TTC549 (cell line): ENCODE measurements around the gene RHEB.

Experiments used
- FAIRE-seq: peaks from 2 replicates; lab custom pipeline; 2012; peaks lifted over from hg19 to GRCh38; lab: Jason Lieb, UNC

RHEB gene

GRCh38 chr7:151470711-151471110, 49.0 kb downstream of the RHEB start:
- no peak for FAIRE-seq

- FAIRE-seq, result no peak
Observed at GRCh38 chr7:151469281-151469680, 50.4 kb downstream of the RHEB start.

- FAIRE-seq, result no peak
Observed at GRCh38 chr7:151468217-151469018, 51.3 kb downstream of the RHEB start.

- no peak for FAIRE-seq
Observed at GRCh38 chr7:151465169-151465568, 54.5 kb downstream of the RHEB start.

- FAIRE-seq, result no peak
Observed at GRCh38 chr7:151462306-151462779, 57.4 kb downstream of the RHEB start.

GRCh38 chr7:151461942-151462230, 57.8 kb downstream of the RHEB start:
- FAIRE-seq, result no peak

- FAIRE-seq, result no peak
Observed at GRCh38 chr7:151461096-151461941, 58.4 kb downstream of the RHEB start.

GRCh38 chr7:151460474-151460855, 59.2 kb downstream of the RHEB start:
- FAIRE-seq, result no peak

- FAIRE-seq, result no peak
Observed at GRCh38 chr7:151459726-151460473, 59.8 kb downstream of the RHEB start.

- no peak for FAIRE-seq
Observed at GRCh38 chr7:151457534-151457933, 62.2 kb downstream of the RHEB start.

GRCh38 chr7:151456782-151457181, 62.9 kb downstream of the RHEB start:
- FAIRE-seq, result no peak

GRCh38 chr7:151456276-151456675, 63.4 kb downstream of the RHEB start:
- no peak for FAIRE-seq

GRCh38 chr7:151455690-151456089, 64.0 kb downstream of the RHEB start:
- no peak for FAIRE-seq

GRCh38 chr7:151454932-151455530, 64.7 kb downstream of the RHEB start:
- no peak for FAIRE-seq

GRCh38 chr7:151454305-151454704, 65.4 kb downstream of the RHEB start:
- no peak for FAIRE-seq

GRCh38 chr7:151453326-151453791, 66.3 kb downstream of the RHEB start:
- FAIRE-seq, result no peak

- FAIRE-seq, result no peak
Observed at GRCh38 chr7:151452680-151453325, 66.9 kb downstream of the RHEB start.

GRCh38 chr7:151451626-151452571, 67.8 kb downstream of the RHEB start:
- no peak for FAIRE-seq

- no peak for FAIRE-seq
Observed at GRCh38 chr7:151451156-151451555, 68.5 kb downstream of the RHEB start.

- FAIRE-seq, result no peak
Observed at GRCh38 chr7:151449990-151450389, 69.7 kb downstream of the RHEB start.
